Vagina (tissue), 2 donors: ENCODE measurements around the gene SPTLC3.

Experiments used
- CTCF ChIP-seq, 3 experiments: fragments of 450-650 bp in 2 of 3; fragments of 200-600 bp in 1 of 3; sonication (generic) in 1 of 3; IDR thresholded peaks; one replicate each; pipeline ENCODE4 v1.5.1; 2017 to 2019; ENCODE audit warnings: antibody characterized with exemption in 3 of 3, mild to moderate bottlenecking in 2 of 3, moderate library complexity in 2 of 3
- POLR2A ChIP-seq, 2 donors: fragments of 450-650 bp; IDR thresholded peaks; one replicate each; pipeline ENCODE4 v1.6.1; 2017; ENCODE audit warnings: antibody characterized with exemption in 2 of 2, mild to moderate bottlenecking in 2 of 2, moderate library complexity in 2 of 2
- POLR2AphosphoS5 ChIP-seq, 2 donors: sonication (generic); formaldehyde crosslinking; IDR thresholded peaks; one replicate each; pipeline ENCODE4 v1.9.0; 2017; ENCODE audit warnings: antibody characterized with exemption in 2 of 2, mild to moderate bottlenecking in 2 of 2, low read depth in 1 of 2; ENCODE audit not compliant: insufficient read depth in 1 of 2

DNA sequence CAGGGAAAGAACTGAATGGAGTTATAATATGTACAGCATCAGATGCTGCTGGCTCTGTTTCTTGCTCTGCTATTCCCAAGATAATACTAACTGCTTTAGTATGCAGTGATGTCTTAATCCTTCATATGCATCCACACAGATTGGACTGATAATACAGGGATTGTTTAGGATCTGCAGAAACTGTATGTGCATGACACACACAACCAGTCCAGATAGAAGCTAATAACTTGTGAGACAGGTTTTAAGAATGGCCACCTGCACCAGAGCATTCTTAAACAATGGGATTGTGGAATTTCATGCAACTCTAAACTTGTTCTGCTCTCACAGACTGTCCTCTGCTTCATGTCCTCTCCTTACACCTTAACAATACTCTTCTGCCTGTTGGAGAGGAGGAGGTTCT, 90.9 kb downstream of the SPTLC3 start:
- TF ChIP-seq CTCF (IDR thresholded peaks at IDR 0.05) (no peak), POLR2AphosphoS5 (IDR thresholded peaks at IDR 0.05; ENCODE audit: insufficient read depth in 1 of 2, low read depth in 1 of 2) (peak in 1 of 2 donors; percentile 7), POLR2A (IDR thresholded peaks at IDR 0.05) (no peak)
